ENCODE data around the gene ACBD6. TPM values are rescaled to one million over a fixed set of nuclear protein-coding genes. Genes with fewer than 3 reads are reported as not detected.

Gene ACBD6
- total and polyA plus RNA-seq, 12 donors, result 16.2 to 30.0 (median 21.0) TPM

DNA sequence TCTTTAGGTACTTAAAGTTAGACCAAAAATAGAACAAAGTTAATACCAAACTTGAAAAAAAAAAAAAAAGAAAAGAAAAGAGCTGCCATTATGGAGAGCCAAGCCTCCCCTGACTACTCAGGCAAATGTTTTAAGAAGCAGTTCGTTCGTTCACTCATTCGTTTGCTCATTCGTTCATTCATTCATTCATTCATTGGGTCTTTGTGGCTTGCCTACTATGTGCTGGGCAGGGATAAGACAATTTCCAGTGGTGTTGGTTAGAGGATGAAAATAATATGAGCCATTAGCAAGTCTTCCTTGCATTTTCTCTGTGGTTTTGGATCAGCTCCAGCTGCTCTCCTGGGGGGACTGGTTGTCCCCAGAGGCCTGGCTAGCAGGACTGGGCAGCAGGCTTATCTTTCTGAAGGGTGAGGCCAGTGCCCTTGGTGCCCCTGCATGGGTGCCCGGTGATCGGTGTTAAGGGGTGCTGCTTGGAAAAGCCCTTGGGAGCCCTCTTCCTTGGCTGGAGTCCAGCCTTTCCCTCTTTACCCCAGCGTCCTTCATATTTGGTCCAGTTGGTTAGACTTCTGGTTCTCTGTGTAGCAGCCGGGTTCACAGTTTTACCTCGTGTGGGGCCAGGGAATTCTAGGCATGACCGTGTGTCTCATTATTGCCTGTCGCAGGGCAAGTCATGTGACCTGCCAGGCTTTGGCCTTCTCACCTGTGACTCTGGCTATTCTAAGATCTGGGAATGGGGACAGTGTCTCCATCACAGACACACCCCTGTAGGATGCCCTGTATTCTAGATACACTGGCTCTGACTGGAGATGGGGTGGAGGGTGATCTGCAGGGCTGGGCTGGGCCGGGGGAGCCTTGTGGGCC lies 239.5 kb downstream of the ACBD6 start:
- Histone ChIP-seq H3K36me3 (no peaks in the 10 kb centered on the region), H3K27me3 (peaks cover 0 to 68% (median 48%) of the 10 kb centered on the region in 7 donors), H3K27ac (no peak overlapping the region), H3K4me3 (no peak overlapping the region), H3K4me1 (peaks cover 0 to 4% (median 0%) of the 10 kb centered on the region in 9 donors), H3K9me3 (no peaks in the 10 kb centered on the region)
- intact Hi-C loops (cut with DNase I), result no loop called here
- no peak for TF ChIP-seq CTCF (IDR thresholded peaks at IDR 0.05)
- ATAC-seq (no peak), DNase-seq (no peak)
- WGBS, 2 donors, result 69 to 76% methylated on average over 12 of the region's 12 CpGs

GRCh38 chr1:180261524-180262155 lies 240.7 kb downstream of the ACBD6 start:
- Histone ChIP-seq H3K9me3 (no peaks in the 10 kb centered on the region), H3K4me3 (no peak overlapping the region), H3K27me3 (peaks cover 0 to 79% (median 61%) of the 10 kb centered on the region in 7 donors), H3K36me3 (no peaks in the 10 kb centered on the region), H3K27ac (no peak overlapping the region), H3K4me1 (peaks cover 0 to 4% (median 0%) of the 10 kb centered on the region in 9 donors)
- DNase-seq (no peak), ATAC-seq (no peak)
- no peak for TF ChIP-seq CTCF (IDR thresholded peaks at IDR 0.05)
- 74 to 75% methylated on average over 7 of the region's 7 CpGs for WGBS, 2 donors
- intact Hi-C loops (cut with DNase I), result no loop called here

GRCh38 chr1:180261030-180261429 lies 241.3 kb downstream of the ACBD6 start:
- no peaks in the 10 kb centered on the region for H3K36me3 ChIP-seq
- H3K27me3 ChIP-seq, result peaks cover 0 to 81% (median 67%) of the 10 kb centered on the region in 7 donors
- no peak for ATAC-seq
- intact Hi-C loops (cut with DNase I), result no loop called here
- H3K27ac ChIP-seq, result no peak overlapping the region
- H3K9me3 ChIP-seq, result no peaks in the 10 kb centered on the region
- TF ChIP-seq CTCF (IDR thresholded peaks at IDR 0.05), result no peak
- no peak for DNase-seq
- no peak overlapping the region for H3K4me3 ChIP-seq
- H3K4me1 ChIP-seq, result peaks cover 0 to 4% (median 0%) of the 10 kb centered on the region in 9 donors
- 92% methylated on average over 10 of the region's 10 CpGs for WGBS, 2 donors

- Histone ChIP-seq H3K4me1 (peaks cover 0 to 4% (median 0%) of the 10 kb centered on the region in 9 donors), H3K4me3 (no peak overlapping the region), H3K9me3 (no peaks in the 10 kb centered on the region), H3K27ac (no peak overlapping the region), H3K36me3 (no peaks in the 10 kb centered on the region), H3K27me3 (peaks cover 0 to 82% (median 72%) of the 10 kb centered on the region in 7 donors)
- 87 to 89% methylated on average over 13 of the region's 13 CpGs for WGBS, 2 donors
- intact Hi-C loops (cut with DNase I), result no loop called here
- no peak for ATAC-seq
- no peak for DNase-seq
- TF ChIP-seq CTCF (IDR thresholded peaks at IDR 0.05), result no peak
These were observed 241.8 kb downstream of the ACBD6 start for GRCh38 chr1:180260541-180260940.
